Neural progenitor cell (in vitro differentiated cells): ENCODE measurements around the gene RXFP1. TPM values are rescaled to one million over a fixed set of nuclear protein-coding genes. Genes with fewer than 3 reads are reported as not detected.

Experiments used
- DNase-seq: peaks from one replicate; pipeline ENCODE4 v3.0.0-alpha.2; 2016; ENCODE audit warnings: low spot score
- H2AFZ ChIP-seq: fragments of 200-600 bp; sonication (generic); replicated peaks from 2 replicates; pipeline ENCODE4 v1.6.1; 2016; ENCODE audit warnings: antibody characterized with exemption
- H3F3A ChIP-seq: fragments of 200-600 bp; sonication (generic); 2 replicates; pipeline ENCODE4 v1.6.1; 2016; ENCODE audit warnings: antibody characterized with exemption, low read depth
- H3K27ac ChIP-seq: fragments of 200-600 bp; sonication (generic); 2 replicates; pipeline ENCODE4 v1.5.1; 2016; ENCODE audit warnings: mild to moderate bottlenecking
- H3K27me3 ChIP-seq: fragments of 200-600 bp; sonication (generic); 2 replicates; pipeline ENCODE4 v1.6.1; 2016; ENCODE audit warnings: mild to moderate bottlenecking, moderate library complexity
- H3K36me3 ChIP-seq: fragments of 200-600 bp; sonication (generic); 2 replicates; pipeline ENCODE4 v1.5.1; 2016
- H3K4me1 ChIP-seq: fragments of 200-600 bp; sonication (generic); 2 replicates; pipeline ENCODE4 v1.6.1; 2016; ENCODE audit warnings: mixed run types
- H3K4me2 ChIP-seq: fragments of 200-600 bp; sonication (generic); 2 replicates; pipeline ENCODE4 v1.6.1; 2016
- H3K4me3 ChIP-seq: fragments of 200-600 bp; sonication (generic); 2 replicates; pipeline ENCODE4 v1.5.1; 2016
- H3K79me2 ChIP-seq: fragments of 200-600 bp; sonication (generic); 2 replicates; pipeline ENCODE4 v1.6.1; 2016; ENCODE audit warnings: low read depth
- H3K9ac ChIP-seq: fragments of 200-600 bp; sonication (generic); 2 replicates; pipeline ENCODE4 v1.6.1; 2016
- H3K9me3 ChIP-seq: fragments of 200-600 bp; sonication (generic); 2 replicates; pipeline ENCODE4 v1.5.1; 2016; ENCODE audit warnings: low read depth
- H4K20me1 ChIP-seq: fragments of 200-600 bp; sonication (generic); 2 replicates; pipeline ENCODE4 v1.6.1; 2016; ENCODE audit warnings: low read depth
- H3K27ac Mint-ChIP-seq: 3 replicates; pipeline ENCODE4 v1.8.0; 2021; ENCODE audit warnings: mixed read lengths
- H3K27me3 Mint-ChIP-seq: 2 replicates; pipeline ENCODE4 v1.8.0; 2022; ENCODE audit warnings: low read depth, mild to moderate bottlenecking, inconsistent platforms, moderate library complexity, mixed read lengths; ENCODE audit not compliant: insufficient read depth
- H3K36me3 Mint-ChIP-seq: 3 replicates; pipeline ENCODE4 v1.8.0; 2021; ENCODE audit warnings: mixed read lengths
- H3K4me1 Mint-ChIP-seq: 3 replicates; pipeline ENCODE4 v1.8.0; 2021; ENCODE audit warnings: mixed read lengths
- H3K4me3 Mint-ChIP-seq: 3 replicates; pipeline ENCODE4 v1.8.0; 2021; ENCODE audit warnings: mild to moderate bottlenecking, moderate library complexity, mixed read lengths
- H3K9me3 Mint-ChIP-seq: 3 replicates; pipeline ENCODE4 v1.8.0; 2020; ENCODE audit warnings: mixed read lengths
- EZH2 ChIP-seq: fragments of 200-600 bp; sonication (generic); IDR thresholded peaks from 2 replicates; pipeline ENCODE4 v1.6.1; 2017; ENCODE audit warnings: antibody characterized with exemption, mild to moderate bottlenecking, moderate library complexity
- EZH2phosphoT487 ChIP-seq: fragments of 200-600 bp; sonication (generic); IDR thresholded peaks from 2 replicates; pipeline ENCODE4 v1.6.1; 2017; ENCODE audit warnings: antibody characterized with exemption
- total RNA-seq: library from RNA; depleted of rRNA; stranded (reverse); fragments of >200 nt; gene quantifications from 2 replicates; pipeline ENCODE4 v1.2.3, GENCODE V29; 2015; ENCODE audit warnings: low replicate concordance
- TF ChIP-seq, protein P1 (sequence below): fragments of 200-600 bp; sonication (generic); IDR thresholded peaks from 2 replicates; pipeline ENCODE4 v1.5.1; 2017; ENCODE audit warnings: antibody characterized with exemption, mild to moderate bottlenecking

RXFP1 gene
- total RNA-seq, 1 donor from 2014 or later = not detected

DNA sequence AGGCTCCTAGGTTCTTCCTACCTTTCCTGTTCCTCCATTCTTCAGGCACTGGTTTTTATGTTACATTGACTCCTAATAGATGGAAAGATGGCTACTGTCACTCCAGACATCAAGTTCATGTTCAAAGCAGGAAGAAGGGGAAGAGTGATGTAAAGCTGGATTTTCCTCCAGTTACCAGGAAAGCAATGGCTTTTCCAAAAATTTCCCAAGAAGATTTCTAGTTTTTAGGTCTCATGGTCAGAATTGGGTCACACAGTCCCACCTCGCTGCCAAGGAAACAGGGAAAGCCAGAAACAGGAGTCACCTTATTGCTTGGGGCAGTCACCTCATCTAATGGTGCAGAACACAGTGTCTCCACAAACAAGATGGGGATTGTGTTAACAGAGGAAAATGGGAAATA lies 21.5 kb downstream of the RXFP1 start:
- no peak overlapping the region for H3K27ac ChIP-seq
- H3K4me2 ChIP-seq = no peak overlapping the region
- no peaks in the 10 kb centered on the region for H3K4me1 ChIP-seq
- Mint-ChIP-seq H3K9me3 (peaks cover 8% of the 10 kb centered on the region), H3K36me3 (no peaks in the 10 kb centered on the region), H3K27ac (no peak overlapping the region), H3K27me3 (peaks cover 4% of the 10 kb centered on the region), H3K4me3 (no peak overlapping the region), H3K4me1 (peaks cover 8% of the 10 kb centered on the region)
- H3K4me3 ChIP-seq = no peak overlapping the region
- H3K9ac ChIP-seq = no peak overlapping the region
- no peaks in the 10 kb centered on the region for H3K27me3 ChIP-seq
- H2AFZ ChIP-seq = no peak overlapping the region
- H4K20me1 ChIP-seq = no peaks in the 10 kb centered on the region
- H3F3A ChIP-seq = no peaks in the 10 kb centered on the region
- no peaks in the 10 kb centered on the region for H3K9me3 ChIP-seq
- no peaks in the 10 kb centered on the region for H3K36me3 ChIP-seq
- DNase-seq = no peak
- TF ChIP-seq EZH2 = no peak
- H3K79me2 ChIP-seq = no peaks in the 10 kb centered on the region

- Histone ChIP-seq H3K9me3 (no peaks in the 10 kb centered on the region), H3K79me2 (no peaks in the 10 kb centered on the region), H3K4me1 (no peaks in the 10 kb centered on the region), H3F3A (no peaks in the 10 kb centered on the region), H4K20me1 (no peaks in the 10 kb centered on the region), H2AFZ (no peak overlapping the region), H3K27me3 (no peaks in the 10 kb centered on the region), H3K36me3 (no peaks in the 10 kb centered on the region), H3K9ac (no peak overlapping the region), H3K4me2 (no peak overlapping the region), H3K27ac (no peak overlapping the region), H3K4me3 (no peak overlapping the region)
- H3K9me3 Mint-ChIP-seq = peaks cover 8% of the 10 kb centered on the region
- TF ChIP-seq EZH2 = no peak
- no peak overlapping the region for H3K27ac Mint-ChIP-seq
- no peaks in the 10 kb centered on the region for H3K36me3 Mint-ChIP-seq
- peaks cover 8% of the 10 kb centered on the region for H3K4me1 Mint-ChIP-seq
- no peak for DNase-seq
- no peak overlapping the region for H3K4me3 Mint-ChIP-seq
- H3K27me3 Mint-ChIP-seq = peaks cover under 1% of the 10 kb centered on the region
Observed at GRCh38 chr4:158544141-158544540, 22.5 kb downstream of the RXFP1 start.

DNA sequence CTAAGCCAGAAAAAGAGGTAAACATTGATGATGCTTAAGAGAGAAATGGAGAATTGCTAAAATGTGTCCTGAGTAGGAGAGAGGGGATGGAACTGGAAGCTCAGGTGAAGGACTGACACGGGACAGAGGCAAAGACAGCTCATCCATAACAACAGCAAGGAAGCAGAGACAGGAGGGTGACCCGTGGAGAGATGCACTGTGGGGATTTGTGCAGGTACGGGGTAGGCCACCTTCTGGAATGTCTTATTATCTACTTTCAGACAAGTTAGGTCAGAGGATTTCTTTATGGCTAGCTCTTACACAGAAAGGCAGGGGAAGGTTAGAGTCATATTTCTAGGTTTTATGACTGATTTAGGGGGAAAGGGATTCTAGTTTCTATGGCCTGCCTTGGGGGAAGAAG lies 31.7 kb downstream of the RXFP1 start:
- Histone ChIP-seq H3K27me3 (no peaks in the 10 kb centered on the region), H3K79me2 (no peaks in the 10 kb centered on the region), H3K36me3 (no peaks in the 10 kb centered on the region), H3K4me2 (no peak overlapping the region), H3K4me1 (no peaks in the 10 kb centered on the region), H3K4me3 (no peak overlapping the region), H4K20me1 (no peaks in the 10 kb centered on the region), H3K9me3 (no peaks in the 10 kb centered on the region), H3F3A (no peaks in the 10 kb centered on the region), H3K9ac (no peak overlapping the region), H3K27ac (no peak overlapping the region), H2AFZ (peak overlapping the region; percentile 58)
- Mint-ChIP-seq H3K27ac (no peak overlapping the region), H3K9me3 (peaks cover 4% of the 10 kb centered on the region), H3K4me1 (no peaks in the 10 kb centered on the region), H3K36me3 (no peaks in the 10 kb centered on the region), H3K4me3 (no peak overlapping the region), H3K27me3 (no peaks in the 10 kb centered on the region)
- no peak for DNase-seq
- TF ChIP-seq EZH2phosphoT487 (no peak), EZH2 (no peak)
- TF ChIP-seq, protein P1, sequence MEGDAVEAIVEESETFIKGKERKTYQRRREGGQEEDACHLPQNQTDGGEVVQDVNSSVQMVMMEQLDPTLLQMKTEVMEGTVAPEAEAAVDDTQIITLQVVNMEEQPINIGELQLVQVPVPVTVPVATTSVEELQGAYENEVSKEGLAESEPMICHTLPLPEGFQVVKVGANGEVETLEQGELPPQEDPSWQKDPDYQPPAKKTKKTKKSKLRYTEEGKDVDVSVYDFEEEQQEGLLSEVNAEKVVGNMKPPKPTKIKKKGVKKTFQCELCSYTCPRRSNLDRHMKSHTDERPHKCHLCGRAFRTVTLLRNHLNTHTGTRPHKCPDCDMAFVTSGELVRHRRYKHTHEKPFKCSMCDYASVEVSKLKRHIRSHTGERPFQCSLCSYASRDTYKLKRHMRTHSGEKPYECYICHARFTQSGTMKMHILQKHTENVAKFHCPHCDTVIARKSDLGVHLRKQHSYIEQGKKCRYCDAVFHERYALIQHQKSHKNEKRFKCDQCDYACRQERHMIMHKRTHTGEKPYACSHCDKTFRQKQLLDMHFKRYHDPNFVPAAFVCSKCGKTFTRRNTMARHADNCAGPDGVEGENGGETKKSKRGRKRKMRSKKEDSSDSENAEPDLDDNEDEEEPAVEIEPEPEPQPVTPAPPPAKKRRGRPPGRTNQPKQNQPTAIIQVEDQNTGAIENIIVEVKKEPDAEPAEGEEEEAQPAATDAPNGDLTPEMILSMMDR = no peak

DNA sequence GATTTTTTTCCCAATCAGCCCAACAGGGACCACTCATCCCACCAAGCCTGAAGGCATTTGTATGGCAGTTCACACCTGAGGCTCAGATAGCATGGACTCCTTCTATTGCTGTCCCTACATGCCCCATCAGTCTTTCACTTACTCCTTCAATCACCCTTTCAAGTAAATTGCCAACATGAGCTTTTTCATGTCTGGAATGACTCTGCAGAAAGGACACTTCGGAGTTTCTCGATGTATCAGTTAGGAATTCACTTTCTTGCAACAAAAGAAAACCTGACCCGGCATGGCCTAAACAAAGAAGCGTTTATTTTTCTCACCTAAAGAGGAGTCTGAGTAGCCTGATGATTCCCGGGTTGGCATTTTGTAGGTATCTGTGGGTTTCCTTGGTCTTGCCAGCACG lies 38.6 kb downstream of the RXFP1 start:
- H3K36me3 Mint-ChIP-seq = no peaks in the 10 kb centered on the region
- H2AFZ ChIP-seq = peak overlapping the region; percentile 50
- DNase-seq = no peak
- no peaks in the 10 kb centered on the region for H3K36me3 ChIP-seq
- H3K79me2 ChIP-seq = no peaks in the 10 kb centered on the region
- no peak overlapping the region for H3K4me3 Mint-ChIP-seq
- no peaks in the 10 kb centered on the region for H3K27me3 Mint-ChIP-seq
- no peaks in the 10 kb centered on the region for H4K20me1 ChIP-seq
- H3K27me3 ChIP-seq = no peaks in the 10 kb centered on the region
- H3K27ac ChIP-seq = no peak overlapping the region
- H3K4me1 ChIP-seq = no peaks in the 10 kb centered on the region
- H3K27ac Mint-ChIP-seq = no peak overlapping the region
- no peak overlapping the region for H3K4me2 ChIP-seq
- no peak overlapping the region for H3K4me3 ChIP-seq
- H3K9ac ChIP-seq = no peak overlapping the region
- H3K9me3 Mint-ChIP-seq = no peaks in the 10 kb centered on the region
- no peaks in the 10 kb centered on the region for H3F3A ChIP-seq
- no peaks in the 10 kb centered on the region for H3K4me1 Mint-ChIP-seq
- H3K9me3 ChIP-seq = no peaks in the 10 kb centered on the region
- TF ChIP-seq EZH2 = no peak
- TF ChIP-seq, protein P1 = no peak
- TF ChIP-seq EZH2phosphoT487 = no peak
